GM06990 (cell line): ENCODE results near the gene SMG1.

Source experiments
- DNase-seq: peaks from one replicate; pipeline ENCODE4 v3.0.0-alpha.2; 2011; ENCODE audit not compliant: insufficient read length; ENCODE audit errors: extremely low read depth
- H3K27me3 ChIP-seq: replicated peaks from 2 replicates; pipeline ENCODE4 v1.6.0; 2011; ENCODE audit warnings: low read length; ENCODE audit not compliant: control insufficient read depth, insufficient read depth
- H3K36me3 ChIP-seq: 2 replicates; pipeline ENCODE4 v1.5.1; 2011; ENCODE audit warnings: low read length; ENCODE audit not compliant: control insufficient read depth, insufficient read depth
- H3K4me3 ChIP-seq: replicated peaks from 2 replicates; pipeline ENCODE4 v1.5.1; 2011; ENCODE audit warnings: low read depth, mild to moderate bottlenecking, control low read depth, low read length
- TF ChIP-seq, protein P1 (sequence below): IDR thresholded peaks from 2 replicates; pipeline ENCODE4 v1.5.1; 2011; ENCODE audit warnings: low read length, control low read depth, mild to moderate bottlenecking, inconsistent platforms; ENCODE audit not compliant: insufficient read depth, poor library complexity, severe bottlenecking

Gene SMG1

DNA sequence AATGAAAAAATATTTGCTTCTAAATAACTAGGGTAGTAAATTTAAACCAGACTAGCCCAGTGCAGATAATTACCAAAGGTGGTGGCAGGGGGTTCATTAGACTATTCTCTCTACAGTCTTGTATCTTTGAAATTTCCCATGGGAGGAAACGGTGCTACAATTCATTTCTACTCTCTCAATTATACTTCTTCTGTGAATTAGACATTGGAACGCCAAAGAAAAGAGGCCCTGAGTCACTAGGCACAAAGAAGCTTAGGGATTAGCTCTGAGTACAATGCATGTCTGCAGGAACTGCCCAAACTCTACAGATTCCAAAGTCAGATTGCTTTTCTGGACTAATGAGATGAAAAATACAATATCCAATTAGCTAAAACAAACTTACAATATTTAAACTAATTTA is 94.2 kb downstream of the SMG1 start:
- Histone ChIP-seq H3K27me3 (no peaks in the 10 kb centered on the region), H3K4me3 (no peak overlapping the region), H3K36me3 (peaks cover 24% of the 10 kb centered on the region)
- no peak for DNase-seq
- TF ChIP-seq, protein P1, sequence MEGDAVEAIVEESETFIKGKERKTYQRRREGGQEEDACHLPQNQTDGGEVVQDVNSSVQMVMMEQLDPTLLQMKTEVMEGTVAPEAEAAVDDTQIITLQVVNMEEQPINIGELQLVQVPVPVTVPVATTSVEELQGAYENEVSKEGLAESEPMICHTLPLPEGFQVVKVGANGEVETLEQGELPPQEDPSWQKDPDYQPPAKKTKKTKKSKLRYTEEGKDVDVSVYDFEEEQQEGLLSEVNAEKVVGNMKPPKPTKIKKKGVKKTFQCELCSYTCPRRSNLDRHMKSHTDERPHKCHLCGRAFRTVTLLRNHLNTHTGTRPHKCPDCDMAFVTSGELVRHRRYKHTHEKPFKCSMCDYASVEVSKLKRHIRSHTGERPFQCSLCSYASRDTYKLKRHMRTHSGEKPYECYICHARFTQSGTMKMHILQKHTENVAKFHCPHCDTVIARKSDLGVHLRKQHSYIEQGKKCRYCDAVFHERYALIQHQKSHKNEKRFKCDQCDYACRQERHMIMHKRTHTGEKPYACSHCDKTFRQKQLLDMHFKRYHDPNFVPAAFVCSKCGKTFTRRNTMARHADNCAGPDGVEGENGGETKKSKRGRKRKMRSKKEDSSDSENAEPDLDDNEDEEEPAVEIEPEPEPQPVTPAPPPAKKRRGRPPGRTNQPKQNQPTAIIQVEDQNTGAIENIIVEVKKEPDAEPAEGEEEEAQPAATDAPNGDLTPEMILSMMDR: no peak

DNA sequence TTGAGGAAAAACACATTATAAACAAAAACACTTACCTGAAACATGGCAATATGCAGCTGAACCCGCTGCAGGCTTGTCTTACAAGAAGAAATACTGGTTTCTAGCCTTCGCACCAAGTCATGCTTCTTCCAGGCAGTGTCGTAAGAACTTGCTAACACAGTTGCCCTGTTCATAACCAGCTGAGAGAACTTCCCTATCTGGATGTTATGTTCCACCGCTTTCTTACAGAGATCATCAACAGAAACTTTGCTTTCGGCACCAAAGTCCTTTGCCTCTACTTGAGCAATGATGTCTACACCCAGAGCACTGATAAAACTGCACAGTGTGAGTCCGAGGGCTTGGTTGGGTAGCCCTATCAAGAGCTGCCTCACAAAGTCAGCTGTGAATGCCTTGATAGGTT is 97.0 kb downstream of the SMG1 start:
- no peaks in the 10 kb centered on the region for H3K27me3 ChIP-seq
- TF ChIP-seq, protein P1: no peak
- no peak for DNase-seq
- peaks cover 8% of the 10 kb centered on the region for H3K36me3 ChIP-seq
- H3K4me3 ChIP-seq: no peak overlapping the region

DNA sequence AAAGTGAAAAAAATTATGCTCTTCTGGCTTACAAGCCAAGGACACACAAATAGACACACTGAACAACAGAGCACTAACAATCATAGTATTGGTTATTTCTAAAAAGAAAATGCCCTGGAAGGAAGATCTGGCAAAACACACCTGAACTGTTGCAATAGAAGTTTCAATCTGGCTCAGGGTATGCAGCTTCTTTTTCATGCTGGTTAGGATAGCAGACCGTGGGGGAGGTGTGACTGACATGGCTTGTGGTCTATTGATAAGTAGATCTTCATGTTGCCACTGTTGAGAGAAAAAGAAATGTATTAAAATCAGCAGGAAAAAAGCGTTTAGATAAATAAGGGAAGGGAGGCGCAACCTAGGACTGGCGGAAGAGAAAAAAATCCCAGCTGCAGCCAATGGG is 98.3 kb downstream of the SMG1 start:
- no peak overlapping the region for H3K4me3 ChIP-seq
- peaks cover 7% of the 10 kb centered on the region for H3K36me3 ChIP-seq
- DNase-seq: no peak
- H3K27me3 ChIP-seq: no peaks in the 10 kb centered on the region
- TF ChIP-seq, protein P1: no peak

DNA sequence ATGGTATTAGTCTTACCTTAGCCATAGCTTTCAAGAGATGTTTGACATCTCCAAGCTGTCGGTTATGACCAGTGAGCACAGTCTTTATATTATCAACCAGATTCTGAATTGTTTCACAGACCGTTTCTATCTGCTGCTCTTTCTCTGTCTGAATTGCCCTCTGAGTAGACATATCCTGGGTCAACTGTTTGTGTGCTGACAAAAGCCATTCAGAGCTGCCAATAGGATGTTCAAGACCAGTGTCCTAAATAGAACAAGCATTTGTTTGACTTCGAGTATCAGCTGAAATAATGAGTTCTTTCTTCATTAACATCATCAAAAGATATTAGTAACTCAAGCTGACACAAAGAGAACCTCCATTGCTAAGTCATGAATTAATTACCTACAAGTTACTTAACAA is 109.9 kb downstream of the SMG1 start:
- no peak for DNase-seq

DNA sequence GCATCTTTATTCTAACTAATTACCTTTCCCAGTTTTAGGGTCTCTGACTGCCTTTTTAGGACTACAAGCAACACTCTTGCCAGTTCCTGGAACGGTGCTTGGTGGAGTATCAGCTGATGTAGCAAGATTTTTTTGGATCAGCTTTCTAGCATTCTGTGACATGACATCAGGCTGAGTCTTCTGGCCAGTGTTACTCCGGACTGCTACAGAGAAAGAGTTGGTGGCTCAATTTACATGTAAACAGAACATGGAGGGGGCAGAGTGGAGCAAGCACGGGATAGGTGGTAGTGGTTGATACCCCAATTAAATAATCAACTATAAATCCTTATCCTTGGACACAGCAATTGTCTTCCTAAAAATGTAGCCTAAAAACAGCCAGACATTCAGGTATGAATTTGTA is 114.3 kb downstream of the SMG1 start:
- H3K4me3 ChIP-seq: no peak overlapping the region
- H3K36me3 ChIP-seq: peaks cover 15% of the 10 kb centered on the region
- TF ChIP-seq, protein P1: no peak
- DNase-seq: no peak
- H3K27me3 ChIP-seq: no peaks in the 10 kb centered on the region

More for the DNA sequence above, 109.9 kb downstream of the SMG1 start:
- TF ChIP-seq, protein P1: no peak
- H3K27me3 ChIP-seq: no peaks in the 10 kb centered on the region
- no peak overlapping the region for H3K4me3 ChIP-seq
- peaks cover 14% of the 10 kb centered on the region for H3K36me3 ChIP-seq

DNA sequence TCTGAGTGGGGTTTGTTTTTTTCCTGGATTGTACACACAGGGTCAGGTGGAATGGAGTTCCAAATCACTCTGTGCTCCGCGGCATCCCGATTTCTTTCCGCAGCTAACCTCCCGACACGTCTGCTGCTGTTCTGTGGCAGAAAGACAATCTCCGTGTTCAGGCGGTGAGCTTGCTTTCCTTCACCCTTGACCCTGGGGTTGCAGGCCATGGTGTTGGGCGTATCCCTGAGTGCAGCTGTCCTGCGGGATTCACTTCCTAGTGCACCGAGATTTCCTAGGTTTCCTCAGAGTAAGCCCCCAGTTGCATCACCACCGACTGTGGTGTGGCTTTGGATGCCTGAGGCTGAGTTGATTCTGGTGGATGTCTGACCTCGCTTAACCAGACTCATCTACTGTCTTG is 117.0 kb downstream of the SMG1 start:
- no peaks in the 10 kb centered on the region for H3K27me3 ChIP-seq
- peaks cover 14% of the 10 kb centered on the region for H3K36me3 ChIP-seq
- no peak overlapping the region for H3K4me3 ChIP-seq
- no peak for DNase-seq
- TF ChIP-seq, protein P1: no peak
